ENCODE measurements around the gene WDR70.

GRCh38 chr5:37565062-37565670 lies 186.0 kb downstream of the WDR70 start:
- TF ChIP-seq POLR2A (IDR thresholded peaks at IDR 0.05) = no peak
- TF ChIP-seq CTCF (IDR thresholded peaks at IDR 0.05) = no peak
